CD4-positive, alpha-beta T cell treated with Interleukin-10 for 1 hour (primary cell): Measurements from ENCODE around the gene GPR108.
"Not testable (repeated sequence)": the region's sequence is repeated elsewhere in the genome, so short reads cannot be mapped to it uniquely, and the experiment has no call there.

Experiments used
- DNase-seq: peaks from one replicate; pipeline ENCODE4 v3.0.0-alpha.2; 2020

Gene GPR108

GRCh38 chr19:6737284-6737872 is at the start of gene GPR108:
Gene GPR108 (minus strand): TSS chr19:6737580. CDS start chr19:6737576, 4 bp downstream.
- DNase-seq, result peak; percentile 100

GRCh38 chr19:6779206-6779605 is 41.8 kb upstream of the GPR108 start:
- no peak for DNase-seq

GRCh38 chr19:6778386-6778785 is 41.0 kb upstream of the GPR108 start:
- peak; percentile 14 for DNase-seq

DNA sequence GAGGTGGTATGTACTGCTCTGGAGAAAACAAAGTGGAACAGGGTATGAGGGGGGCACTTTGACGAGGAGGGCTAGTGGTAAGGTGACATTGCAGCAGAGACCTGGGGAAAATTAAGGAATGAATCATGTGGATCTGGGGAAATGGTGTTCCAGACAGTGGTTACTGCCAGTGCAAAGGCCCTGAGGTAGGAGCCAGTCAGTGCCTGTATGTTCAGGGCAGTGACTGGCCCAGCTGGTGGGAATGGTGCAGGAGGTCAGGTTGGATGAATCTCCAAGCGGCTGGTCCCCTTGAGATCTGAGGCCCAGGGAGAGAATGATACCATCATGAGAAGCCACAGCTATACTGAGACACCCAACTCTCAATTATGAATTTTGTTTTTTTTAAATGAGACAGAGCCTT is 40.1 kb upstream of the GPR108 start:
- no peak for DNase-seq

DNA sequence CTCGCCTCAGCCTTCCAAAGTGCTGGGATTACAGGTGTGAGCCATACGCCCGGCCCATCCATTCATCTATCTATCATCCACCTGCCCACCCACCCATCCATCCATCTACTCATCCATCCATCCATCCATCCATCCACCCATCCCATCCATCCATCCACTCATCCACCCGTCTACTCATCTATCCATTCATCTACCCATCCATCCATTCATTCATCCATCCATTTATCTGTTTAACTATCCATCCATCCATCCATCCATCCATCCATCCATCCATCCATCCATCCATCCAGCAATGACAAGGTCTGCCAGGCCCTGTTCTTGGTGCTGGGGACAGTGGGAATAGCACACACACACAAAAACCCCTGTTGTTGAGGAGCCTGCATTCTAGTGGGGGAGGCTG is 39.6 kb upstream of the GPR108 start:
- no peak for DNase-seq

DNA sequence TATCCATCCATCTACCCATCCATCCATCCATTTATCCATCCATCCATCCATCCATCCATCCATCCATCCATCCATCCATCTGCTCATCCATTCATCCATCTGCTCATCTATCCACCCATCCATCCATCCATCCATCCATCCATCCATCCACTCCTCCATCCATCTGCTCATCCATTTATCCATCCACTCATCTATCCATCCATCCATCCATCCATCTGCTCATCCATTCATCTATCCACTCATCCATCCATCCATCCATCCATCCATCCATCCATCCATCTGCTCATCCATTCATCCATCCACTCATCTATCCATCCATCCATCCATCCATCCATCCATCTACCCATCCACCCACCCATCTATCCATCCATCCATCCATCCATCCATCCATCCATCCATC is 38.7 kb upstream of the GPR108 start:
- not testable (repeated sequence) for DNase-seq

GRCh38 chr19:6774821-6775707 is 37.7 kb upstream of the GPR108 start:
- DNase-seq, result no peak

GRCh38 chr19:6773323-6773931 is 36.0 kb upstream of the GPR108 start:
- DNase-seq, result peak; percentile 65

DNA sequence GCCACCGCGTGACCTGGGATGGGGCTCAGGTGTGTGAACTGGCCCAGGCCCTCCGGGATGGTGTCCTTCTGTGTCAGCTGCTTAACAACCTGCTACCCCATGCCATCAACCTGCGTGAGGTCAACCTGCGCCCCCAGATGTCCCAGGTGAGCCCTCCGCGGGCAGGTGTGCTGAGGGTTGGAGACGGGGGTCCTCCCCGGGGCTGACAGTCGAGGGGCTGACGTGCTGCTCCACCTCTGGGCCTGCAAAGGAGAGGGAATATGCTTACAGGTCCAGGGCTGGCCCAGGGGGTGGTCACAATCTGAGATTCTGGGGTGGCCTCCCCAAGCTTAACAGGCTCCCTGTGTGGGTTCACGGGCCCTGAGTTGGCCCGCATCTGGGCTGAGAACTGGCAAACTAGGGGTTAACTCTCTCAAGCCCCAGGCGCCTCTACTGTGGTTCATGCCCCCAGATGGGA is 35.5 kb upstream of the GPR108 start:
- no peak for DNase-seq

DNA sequence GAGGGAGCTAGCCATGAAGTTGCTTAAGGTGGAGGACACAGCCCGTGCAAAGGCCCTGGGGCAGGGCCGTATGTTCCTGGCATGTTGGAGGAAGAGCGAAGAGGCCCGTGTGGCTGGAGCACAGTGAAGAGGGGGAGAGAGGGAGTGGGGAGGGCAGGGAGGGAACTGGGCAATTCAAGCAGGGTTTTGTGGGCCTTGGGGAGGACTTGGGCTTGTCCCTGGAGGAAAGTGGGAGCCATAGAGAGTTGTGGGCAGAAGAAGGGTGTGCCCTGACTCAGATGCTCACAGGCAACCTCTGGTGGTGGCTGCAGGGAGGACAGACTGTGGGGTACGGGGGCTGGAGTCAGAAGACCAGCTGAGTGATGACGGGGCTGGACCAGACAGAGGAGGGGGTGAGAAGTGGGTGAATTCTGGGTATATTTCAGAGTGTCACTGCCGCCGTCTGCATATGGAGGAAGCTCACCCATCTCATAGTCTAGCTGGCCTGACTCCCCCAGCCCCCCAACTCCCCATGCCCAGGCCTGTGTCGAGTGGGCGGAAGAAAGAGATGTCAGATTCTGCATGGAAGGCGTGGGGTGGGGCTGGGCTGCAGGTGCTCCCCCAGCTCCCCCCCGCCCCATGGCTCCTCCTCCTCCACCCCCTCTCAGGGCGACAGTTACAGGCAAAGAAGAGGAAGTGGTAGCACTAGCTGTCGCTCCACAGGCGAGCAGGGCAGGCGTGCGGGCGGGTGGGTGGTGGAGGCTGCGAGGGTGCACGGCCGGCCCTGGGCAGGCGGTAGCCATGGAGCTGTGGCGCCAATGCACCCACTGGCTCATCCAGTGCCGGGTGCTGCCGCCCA is 34.9 kb upstream of the GPR108 start, which contains the start of gene VAV1:
Gene VAV1, plus strand, starts transcription at position 681 of the 838 bp plus-strand sequence. Its CDS starts 100 bp downstream, at position 781.
- peak; percentile 91 for DNase-seq

- not testable (repeated sequence) for DNase-seq
These were observed 34.3 kb upstream of the GPR108 start for GRCh38 chr19:6771648-6772027.

GRCh38 chr19:6769006-6769619 is 31.7 kb upstream of the GPR108 start:
- DNase-seq, result peak; percentile 49

GRCh38 chr19:6768236-6768785 is 30.9 kb upstream of the GPR108 start:
- DNase-seq, result no peak

DNA sequence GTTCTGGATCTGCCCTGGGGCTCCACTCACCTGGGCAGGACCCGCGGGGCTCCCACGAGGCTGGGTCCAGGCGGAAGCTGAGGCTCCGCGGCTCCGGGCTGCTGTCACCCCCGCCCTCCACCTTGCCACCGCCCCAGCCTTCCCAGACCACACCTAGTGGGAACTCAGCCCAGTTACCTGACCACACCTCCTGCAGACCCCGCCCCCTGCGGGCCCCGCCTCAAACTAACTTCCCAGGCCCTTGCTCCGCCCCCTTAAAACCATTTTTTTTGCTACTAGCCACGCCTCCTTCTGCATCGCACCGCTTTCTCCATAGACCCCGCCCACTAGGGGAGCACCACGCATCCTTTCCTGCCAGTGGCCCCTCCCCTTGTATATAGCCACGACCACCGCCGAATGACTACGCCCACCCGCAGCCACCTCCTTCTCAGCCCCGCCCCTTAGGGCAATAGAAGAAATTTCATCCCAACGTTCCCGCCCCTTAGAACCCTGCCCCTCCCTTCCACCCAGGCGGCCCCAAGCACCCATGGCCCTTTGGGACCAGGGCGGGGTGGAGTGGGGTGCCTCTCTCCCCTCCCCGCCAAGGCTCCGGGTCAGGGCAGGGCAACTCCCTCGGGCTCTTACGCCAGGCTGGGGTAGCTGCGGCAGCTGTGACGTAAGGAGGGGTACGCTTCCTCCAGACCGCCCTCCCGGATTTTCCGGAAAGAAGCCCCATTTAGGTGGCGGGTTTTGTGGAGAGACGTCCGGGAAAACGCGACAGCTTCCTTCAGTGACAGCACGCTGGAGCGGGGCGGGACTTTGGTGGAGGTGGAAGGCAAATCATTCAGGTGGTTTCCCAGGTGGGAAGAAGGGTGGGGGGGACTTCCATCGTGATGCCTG is 30.2 kb upstream of the GPR108 start, which contains the start of gene SH2D3A:
Gene SH2D3A, minus strand, starts transcription at position 79 of the 879 bp plus-strand sequence. CDS start 3,687 bp downstream, outside the sequence.
- peak; percentile 97 for DNase-seq

DNA sequence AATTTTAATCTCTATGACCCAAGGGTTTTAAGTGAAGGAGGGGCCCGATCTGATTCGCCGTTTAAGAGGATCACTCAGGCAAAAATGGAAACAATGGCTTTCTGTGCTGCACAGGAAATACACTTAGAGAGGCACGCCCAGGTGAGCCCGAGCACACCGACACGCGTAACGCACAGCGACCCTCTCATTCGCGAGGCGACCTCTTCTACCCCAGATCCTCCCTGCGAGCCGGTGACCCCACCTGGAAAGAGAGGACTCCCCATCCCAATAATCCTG is 29.6 kb upstream of the GPR108 start:
- DNase-seq, result peak; percentile 78

GRCh38 chr19:6766357-6767080 is 29.1 kb upstream of the GPR108 start:
- DNase-seq, result peak; percentile 22

DNA sequence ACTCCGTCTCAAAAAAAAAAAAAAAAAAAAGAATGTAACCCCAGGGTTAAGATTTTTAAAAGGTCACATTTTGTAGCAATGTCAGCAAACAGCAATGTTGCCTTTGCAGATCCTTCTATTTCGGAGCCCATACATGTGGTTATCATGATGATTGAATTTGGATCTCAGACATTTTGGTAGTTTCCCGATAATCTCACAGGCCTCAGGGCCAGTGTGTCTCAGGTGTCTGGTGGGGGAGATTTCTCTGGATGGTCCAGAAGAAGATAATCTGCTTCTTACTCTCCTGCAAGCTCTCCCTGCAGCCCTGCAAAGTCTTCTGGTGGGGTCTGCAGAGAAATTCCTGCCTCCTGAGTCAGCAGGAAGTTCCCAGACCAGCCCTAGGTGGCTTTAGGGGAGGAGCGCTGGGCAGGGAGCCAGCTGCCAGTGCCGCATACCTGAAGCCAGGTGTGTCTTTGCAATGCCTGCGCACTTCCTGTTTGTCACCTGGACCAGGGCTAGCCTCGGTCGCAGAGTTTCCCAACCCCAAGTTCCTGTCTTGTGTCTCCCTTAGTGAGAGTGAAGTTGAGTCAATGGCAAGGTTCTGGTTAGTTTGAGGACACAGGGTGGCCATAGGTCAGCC is 28.5 kb upstream of the GPR108 start:
- DNase-seq, result peak; percentile 45

DNA sequence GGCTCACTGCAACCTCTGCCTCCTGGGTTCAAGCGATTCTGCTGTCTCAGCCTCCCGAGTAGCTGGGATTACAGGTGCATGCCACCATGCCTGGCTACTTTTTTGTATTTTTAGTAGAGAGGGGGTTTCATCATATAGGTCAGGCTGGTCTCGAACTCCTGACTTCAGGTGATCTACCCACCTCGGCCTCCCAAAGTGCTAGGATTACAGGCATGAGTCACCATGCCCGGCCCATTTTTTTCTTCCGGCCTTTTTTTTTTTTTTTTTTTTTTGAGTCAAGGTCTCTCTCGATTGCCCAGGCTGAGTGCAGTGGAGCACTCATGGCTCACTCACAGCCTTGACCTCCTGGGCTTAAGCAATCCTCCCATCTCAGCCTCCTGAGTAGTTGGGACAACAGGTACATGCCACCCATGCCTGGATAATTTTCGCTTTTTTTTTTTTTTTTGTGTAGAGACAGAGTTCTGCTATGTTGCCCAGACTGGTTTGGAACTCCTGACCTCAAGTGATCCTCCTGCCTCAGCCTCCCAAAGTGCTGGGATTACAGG is 24.9 kb upstream of the GPR108 start:
- not testable (repeated sequence) for DNase-seq

- DNase-seq, result no peak
These were observed 23.8 kb upstream of the GPR108 start for GRCh38 chr19:6761053-6761676.
